ENCODE results near the gene HES2.
A peak's percentile ranks its signal among the peaks of the same experiment; 100 is the strongest.
"Not testable (repeated sequence)": the region's sequence is repeated elsewhere in the genome, so short reads cannot be mapped to it uniquely, and the experiment has no call there.

HES2 gene

GRCh38 chr1:6391951-6392808 is 27.5 kb downstream of the HES2 start:
- peak in 5 of 51 donors; percentile 2 to 24 (median 8) for DNase-seq

- no peak for DNase-seq
Measured at GRCh38 chr1:6389971-6390370, 29.7 kb downstream of the HES2 start.

GRCh38 chr1:6386371-6386949 is 33.3 kb downstream of the HES2 start:
- DNase-seq, result no peak

- peak in 41 of 51 donors; percentile 13 to 84 (median 49) for DNase-seq
Measured at GRCh38 chr1:6385488-6386191, 34.1 kb downstream of the HES2 start.

GRCh38 chr1:6384962-6385361 is 34.8 kb downstream of the HES2 start:
- DNase-seq, result peak in 41 of 51 donors; percentile 13 to 89 (median 63)

- no peak for DNase-seq
Measured at GRCh38 chr1:6384135-6384534, 35.6 kb downstream of the HES2 start.

GRCh38 chr1:6380037-6380436 is 39.7 kb downstream of the HES2 start:
- no peak for DNase-seq

GRCh38 chr1:6378096-6378746 is 41.5 kb downstream of the HES2 start:
- no peak for DNase-seq

GRCh38 chr1:6373961-6374720 is 45.6 kb downstream of the HES2 start:
- no peak for DNase-seq

GRCh38 chr1:6372236-6372635 is 47.5 kb downstream of the HES2 start:
- DNase-seq, result not testable (repeated sequence)

- no peak for DNase-seq
Measured at GRCh38 chr1:6370006-6370405, 49.7 kb downstream of the HES2 start.

GRCh38 chr1:6367381-6368012 is 52.2 kb downstream of the HES2 start:
- peak in 13 of 51 donors; percentile 5 to 57 (median 30) for DNase-seq

- no peak for DNase-seq
Measured at GRCh38 chr1:6365047-6365446, 54.7 kb downstream of the HES2 start.

- DNase-seq, result peak in 32 of 51 donors; percentile 16 to 82 (median 50)
Measured at GRCh38 chr1:6363085-6363884, 56.4 kb downstream of the HES2 start.

Data from hypothalamus (tissue), 51 donors.